ENCODE results near the gene THOC3.
"Not testable (repeated sequence)": the region's sequence is repeated elsewhere in the genome, so short reads cannot be mapped to it uniquely, and the experiment has no call there.

DNA sequence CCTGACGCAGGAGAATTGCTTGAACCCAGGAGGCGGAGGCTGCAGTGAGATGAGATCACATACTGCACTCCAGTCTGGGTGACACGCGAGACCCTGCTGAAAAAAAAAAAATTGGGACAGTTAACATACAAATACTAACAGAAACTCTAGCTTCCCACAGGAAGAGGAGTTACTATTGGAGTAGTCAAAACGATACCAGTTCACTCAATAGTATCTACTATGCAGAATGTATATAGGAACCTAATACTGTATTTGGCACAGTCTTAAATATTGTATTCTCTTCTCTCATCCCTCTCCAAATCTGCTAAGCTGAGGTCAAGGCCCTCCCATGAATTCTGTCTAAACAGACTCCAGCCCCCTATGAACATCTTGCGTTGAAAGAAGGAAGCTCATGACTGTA lies 27.4 kb upstream of the THOC3 start:
- TF ChIP-seq, protein P1, sequence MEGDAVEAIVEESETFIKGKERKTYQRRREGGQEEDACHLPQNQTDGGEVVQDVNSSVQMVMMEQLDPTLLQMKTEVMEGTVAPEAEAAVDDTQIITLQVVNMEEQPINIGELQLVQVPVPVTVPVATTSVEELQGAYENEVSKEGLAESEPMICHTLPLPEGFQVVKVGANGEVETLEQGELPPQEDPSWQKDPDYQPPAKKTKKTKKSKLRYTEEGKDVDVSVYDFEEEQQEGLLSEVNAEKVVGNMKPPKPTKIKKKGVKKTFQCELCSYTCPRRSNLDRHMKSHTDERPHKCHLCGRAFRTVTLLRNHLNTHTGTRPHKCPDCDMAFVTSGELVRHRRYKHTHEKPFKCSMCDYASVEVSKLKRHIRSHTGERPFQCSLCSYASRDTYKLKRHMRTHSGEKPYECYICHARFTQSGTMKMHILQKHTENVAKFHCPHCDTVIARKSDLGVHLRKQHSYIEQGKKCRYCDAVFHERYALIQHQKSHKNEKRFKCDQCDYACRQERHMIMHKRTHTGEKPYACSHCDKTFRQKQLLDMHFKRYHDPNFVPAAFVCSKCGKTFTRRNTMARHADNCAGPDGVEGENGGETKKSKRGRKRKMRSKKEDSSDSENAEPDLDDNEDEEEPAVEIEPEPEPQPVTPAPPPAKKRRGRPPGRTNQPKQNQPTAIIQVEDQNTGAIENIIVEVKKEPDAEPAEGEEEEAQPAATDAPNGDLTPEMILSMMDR (IDR thresholded peaks at IDR 0.05) = not testable (repeated sequence)
- TF ChIP-seq POLR2A (IDR thresholded peaks at IDR 0.05) = not testable (repeated sequence)
